GM23338 (cell line): ENCODE measurements around the gene BRD3. TPM values are rescaled to one million over a fixed set of nuclear protein-coding genes. Genes with fewer than 3 reads are reported as not detected.

Source experiments
- ATAC-seq: fragments of 200-7000 bp; cut with Tn5 transposase; 3 replicates; pipeline ENCODE4 v1.9.1; 2020
- DNase-seq: peaks from one replicate; pipeline ENCODE4 v3.0.0-alpha.2; 2015; ENCODE audit warnings: low spot score
- H2AFZ ChIP-seq: fragments of 200-600 bp; sonication (generic); 2 replicates; pipeline ENCODE4 v1.8.0; 2016; ENCODE audit warnings: antibody characterized with exemption, mild to moderate bottlenecking, moderate library complexity
- H3F3A ChIP-seq: fragments of 200-600 bp; sonication (generic); replicated peaks from 2 replicates; pipeline ENCODE4 v1.8.0; 2017; ENCODE audit warnings: antibody characterized with exemption, mixed run types, low read depth
- H3K27ac ChIP-seq: fragments of 200-600 bp; sonication (generic); 2 replicates; pipeline ENCODE4 v1.6.1; 2016; ENCODE audit warnings: low read depth
- H3K27me3 ChIP-seq: fragments of 200-600 bp; sonication (generic); 2 replicates; pipeline ENCODE4 v1.8.0; 2016; ENCODE audit warnings: mild to moderate bottlenecking, mixed run types, moderate library complexity; ENCODE audit not compliant: insufficient read depth
- H3K36me3 ChIP-seq: fragments of 200-600 bp; sonication (generic); 2 replicates; pipeline ENCODE4 v1.8.0; 2016; ENCODE audit warnings: mild to moderate bottlenecking; ENCODE audit not compliant: insufficient read depth
- H3K4me1 ChIP-seq: fragments of 200-600 bp; sonication (generic); 2 replicates; pipeline ENCODE4 v1.8.0; 2016; ENCODE audit warnings: mild to moderate bottlenecking, moderate library complexity; ENCODE audit not compliant: insufficient read depth
- H3K4me2 ChIP-seq: fragments of 200-600 bp; sonication (generic); 2 replicates; pipeline ENCODE4 v1.7.1; 2017; ENCODE audit warnings: mixed run types
- H3K4me3 ChIP-seq: fragments of 200-600 bp; sonication (generic); 2 replicates; pipeline ENCODE4 v1.6.1; 2016; ENCODE audit warnings: mixed run types
- H3K79me2 ChIP-seq: fragments of 200-600 bp; sonication (generic); replicated peaks from 2 replicates; pipeline ENCODE4 v1.8.0; 2017; ENCODE audit warnings: mild to moderate bottlenecking; ENCODE audit not compliant: insufficient read depth
- H3K9me2 ChIP-seq: fragments of 200-600 bp; sonication (generic); 2 replicates; pipeline ENCODE4 v1.8.0; 2017; ENCODE audit not compliant: insufficient read depth
- H4K20me1 ChIP-seq: fragments of 200-600 bp; sonication (generic); replicated peaks from 2 replicates; pipeline ENCODE4 v1.8.0; 2017; ENCODE audit warnings: mild to moderate bottlenecking; ENCODE audit not compliant: insufficient read depth
- H3K27ac Mint-ChIP-seq: 2 replicates; pipeline ENCODE4 v1.8.0; 2020; ENCODE audit warnings: inconsistent platforms, mild to moderate bottlenecking, moderate library complexity, mixed read lengths
- H3K27me3 Mint-ChIP-seq: 3 replicates; pipeline ENCODE4 v1.8.0; 2022; ENCODE audit warnings: low read depth, mild to moderate bottlenecking, moderate library complexity, mixed read lengths, inconsistent platforms; ENCODE audit not compliant: insufficient read depth, poor library complexity
- H3K36me3 Mint-ChIP-seq: 3 replicates; pipeline ENCODE4 v1.8.0; 2021; ENCODE audit warnings: low read depth, mild to moderate bottlenecking, inconsistent platforms, moderate library complexity, mixed read lengths
- H3K4me1 Mint-ChIP-seq: 3 replicates; pipeline ENCODE4 v1.8.0; 2020; ENCODE audit warnings: mild to moderate bottlenecking, inconsistent platforms, mixed read lengths
- H3K4me3 Mint-ChIP-seq: 3 replicates; pipeline ENCODE4 v1.8.0; 2021; ENCODE audit warnings: moderate library complexity, mild to moderate bottlenecking, inconsistent platforms, mixed read lengths
- H3K9me3 Mint-ChIP-seq: 3 replicates; pipeline ENCODE4 v1.8.0; 2020; ENCODE audit warnings: moderate library complexity, mild to moderate bottlenecking, inconsistent platforms, mixed read lengths
- CREB1 ChIP-seq: fragments of 250-450 bp; sonication (Bioruptor Pico); IDR thresholded peaks from 2 replicates; pipeline ENCODE4 v1.5.0; 2020; ENCODE audit warnings: low read depth, mild to moderate bottlenecking, moderate library complexity
- ETS1 ChIP-seq: IDR thresholded peaks from 2 replicates; pipeline ENCODE4 v1.6.1; 2016; ENCODE audit warnings: antibody characterized with exemption
- EZH2 ChIP-seq: fragments of 200-600 bp; sonication (generic); IDR thresholded peaks from one replicate; pipeline ENCODE4 v1.8.0; 2017; ENCODE audit warnings: antibody characterized with exemption, mild to moderate bottlenecking, low read depth; ENCODE audit not compliant: unreplicated experiment
- EZH2phosphoT487 ChIP-seq: fragments of 200-600 bp; sonication (generic); IDR thresholded peaks from one replicate; pipeline ENCODE4 v1.8.1; 2018; ENCODE audit warnings: antibody characterized with exemption; ENCODE audit not compliant: unreplicated experiment
- STAT1 ChIP-seq: IDR thresholded peaks from one replicate; pipeline ENCODE4 v1.6.1; 2016; ENCODE audit warnings: antibody characterized with exemption; ENCODE audit not compliant: unreplicated experiment
- polyA plus RNA-seq: library from polyadenylated mRNA; unstranded; fragments of >200 nt; fragmentation: Nextera tagmentation; extraction: Ambion mirVana; gene quantifications from 2 replicates; pipeline ENCODE4 v1.2.1, GENCODE V29; 2016
- total RNA-seq: library from RNA; depleted of rRNA; stranded (reverse); fragments of >200 nt; shearing (Covaris generic); gene quantifications from 2 replicates; pipeline ENCODE4 v1.2.3, GENCODE V29; 2014
- TF ChIP-seq, protein P1 (sequence below), 2 experiments: fragments of 200-600 bp in 1 of 2; sonication (generic) in 1 of 2; conservative IDR thresholded peaks; 2 replicates each; pipeline versions ENCODE4 v1.5.1 to v1.6.1; 2016 to 2017; ENCODE audit warnings: antibody characterized with exemption in 2 of 2, low read depth in 2 of 2, mild to moderate bottlenecking in 2 of 2, moderate library complexity in 1 of 2
- TF ChIP-seq, protein P2 (sequence below): fragments of 250-450 bp; sonication (Bioruptor Pico); IDR thresholded peaks from 2 replicates; pipeline ENCODE4 v1.5.0; 2020; ENCODE audit warnings: mild to moderate bottlenecking, moderate library complexity

The BRD3 gene
- total and polyA plus RNA-seq, 2 experiments from 2014 or later: 46.0 to 88.0 TPM

DNA sequence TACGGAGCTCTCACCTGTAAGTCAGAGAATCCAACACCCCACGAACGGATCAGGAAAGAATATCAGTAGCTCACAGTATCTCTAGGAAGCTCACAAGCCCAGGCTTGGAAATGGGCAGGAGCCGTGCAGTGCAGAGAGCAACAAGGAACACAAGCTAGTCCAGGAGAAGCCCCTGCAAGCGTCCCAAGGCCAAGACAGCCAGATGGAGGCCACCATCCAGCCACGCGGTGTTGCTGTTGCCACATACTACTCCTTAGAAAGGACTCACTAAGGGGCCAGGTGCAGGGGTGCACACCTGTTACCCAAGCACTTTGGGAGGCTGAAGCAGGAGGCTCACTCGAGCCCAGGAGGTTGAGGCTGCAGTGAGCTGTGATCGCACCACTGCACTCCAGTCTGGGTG lies 60.3 kb downstream of the BRD3 start:
- H3K79me2 ChIP-seq: no peaks in the 10 kb centered on the region
- H3K4me2 ChIP-seq: no peak overlapping the region
- H3K27me3 Mint-ChIP-seq: peaks cover 12% of the 10 kb centered on the region
- no peak overlapping the region for H3K27ac Mint-ChIP-seq
- TF ChIP-seq EZH2phosphoT487: no peak
- TF ChIP-seq STAT1: no peak
- TF ChIP-seq EZH2: no peak
- TF ChIP-seq, protein P1, sequence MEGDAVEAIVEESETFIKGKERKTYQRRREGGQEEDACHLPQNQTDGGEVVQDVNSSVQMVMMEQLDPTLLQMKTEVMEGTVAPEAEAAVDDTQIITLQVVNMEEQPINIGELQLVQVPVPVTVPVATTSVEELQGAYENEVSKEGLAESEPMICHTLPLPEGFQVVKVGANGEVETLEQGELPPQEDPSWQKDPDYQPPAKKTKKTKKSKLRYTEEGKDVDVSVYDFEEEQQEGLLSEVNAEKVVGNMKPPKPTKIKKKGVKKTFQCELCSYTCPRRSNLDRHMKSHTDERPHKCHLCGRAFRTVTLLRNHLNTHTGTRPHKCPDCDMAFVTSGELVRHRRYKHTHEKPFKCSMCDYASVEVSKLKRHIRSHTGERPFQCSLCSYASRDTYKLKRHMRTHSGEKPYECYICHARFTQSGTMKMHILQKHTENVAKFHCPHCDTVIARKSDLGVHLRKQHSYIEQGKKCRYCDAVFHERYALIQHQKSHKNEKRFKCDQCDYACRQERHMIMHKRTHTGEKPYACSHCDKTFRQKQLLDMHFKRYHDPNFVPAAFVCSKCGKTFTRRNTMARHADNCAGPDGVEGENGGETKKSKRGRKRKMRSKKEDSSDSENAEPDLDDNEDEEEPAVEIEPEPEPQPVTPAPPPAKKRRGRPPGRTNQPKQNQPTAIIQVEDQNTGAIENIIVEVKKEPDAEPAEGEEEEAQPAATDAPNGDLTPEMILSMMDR (conservative IDR thresholded peaks at IDR 0.05; ENCODE audit: low read depth in 2 of 2): no peak
- TF ChIP-seq CREB1 (CRISPR knock-in tag): no peak
- TF ChIP-seq ETS1: no peak
- TF ChIP-seq, protein P2, sequence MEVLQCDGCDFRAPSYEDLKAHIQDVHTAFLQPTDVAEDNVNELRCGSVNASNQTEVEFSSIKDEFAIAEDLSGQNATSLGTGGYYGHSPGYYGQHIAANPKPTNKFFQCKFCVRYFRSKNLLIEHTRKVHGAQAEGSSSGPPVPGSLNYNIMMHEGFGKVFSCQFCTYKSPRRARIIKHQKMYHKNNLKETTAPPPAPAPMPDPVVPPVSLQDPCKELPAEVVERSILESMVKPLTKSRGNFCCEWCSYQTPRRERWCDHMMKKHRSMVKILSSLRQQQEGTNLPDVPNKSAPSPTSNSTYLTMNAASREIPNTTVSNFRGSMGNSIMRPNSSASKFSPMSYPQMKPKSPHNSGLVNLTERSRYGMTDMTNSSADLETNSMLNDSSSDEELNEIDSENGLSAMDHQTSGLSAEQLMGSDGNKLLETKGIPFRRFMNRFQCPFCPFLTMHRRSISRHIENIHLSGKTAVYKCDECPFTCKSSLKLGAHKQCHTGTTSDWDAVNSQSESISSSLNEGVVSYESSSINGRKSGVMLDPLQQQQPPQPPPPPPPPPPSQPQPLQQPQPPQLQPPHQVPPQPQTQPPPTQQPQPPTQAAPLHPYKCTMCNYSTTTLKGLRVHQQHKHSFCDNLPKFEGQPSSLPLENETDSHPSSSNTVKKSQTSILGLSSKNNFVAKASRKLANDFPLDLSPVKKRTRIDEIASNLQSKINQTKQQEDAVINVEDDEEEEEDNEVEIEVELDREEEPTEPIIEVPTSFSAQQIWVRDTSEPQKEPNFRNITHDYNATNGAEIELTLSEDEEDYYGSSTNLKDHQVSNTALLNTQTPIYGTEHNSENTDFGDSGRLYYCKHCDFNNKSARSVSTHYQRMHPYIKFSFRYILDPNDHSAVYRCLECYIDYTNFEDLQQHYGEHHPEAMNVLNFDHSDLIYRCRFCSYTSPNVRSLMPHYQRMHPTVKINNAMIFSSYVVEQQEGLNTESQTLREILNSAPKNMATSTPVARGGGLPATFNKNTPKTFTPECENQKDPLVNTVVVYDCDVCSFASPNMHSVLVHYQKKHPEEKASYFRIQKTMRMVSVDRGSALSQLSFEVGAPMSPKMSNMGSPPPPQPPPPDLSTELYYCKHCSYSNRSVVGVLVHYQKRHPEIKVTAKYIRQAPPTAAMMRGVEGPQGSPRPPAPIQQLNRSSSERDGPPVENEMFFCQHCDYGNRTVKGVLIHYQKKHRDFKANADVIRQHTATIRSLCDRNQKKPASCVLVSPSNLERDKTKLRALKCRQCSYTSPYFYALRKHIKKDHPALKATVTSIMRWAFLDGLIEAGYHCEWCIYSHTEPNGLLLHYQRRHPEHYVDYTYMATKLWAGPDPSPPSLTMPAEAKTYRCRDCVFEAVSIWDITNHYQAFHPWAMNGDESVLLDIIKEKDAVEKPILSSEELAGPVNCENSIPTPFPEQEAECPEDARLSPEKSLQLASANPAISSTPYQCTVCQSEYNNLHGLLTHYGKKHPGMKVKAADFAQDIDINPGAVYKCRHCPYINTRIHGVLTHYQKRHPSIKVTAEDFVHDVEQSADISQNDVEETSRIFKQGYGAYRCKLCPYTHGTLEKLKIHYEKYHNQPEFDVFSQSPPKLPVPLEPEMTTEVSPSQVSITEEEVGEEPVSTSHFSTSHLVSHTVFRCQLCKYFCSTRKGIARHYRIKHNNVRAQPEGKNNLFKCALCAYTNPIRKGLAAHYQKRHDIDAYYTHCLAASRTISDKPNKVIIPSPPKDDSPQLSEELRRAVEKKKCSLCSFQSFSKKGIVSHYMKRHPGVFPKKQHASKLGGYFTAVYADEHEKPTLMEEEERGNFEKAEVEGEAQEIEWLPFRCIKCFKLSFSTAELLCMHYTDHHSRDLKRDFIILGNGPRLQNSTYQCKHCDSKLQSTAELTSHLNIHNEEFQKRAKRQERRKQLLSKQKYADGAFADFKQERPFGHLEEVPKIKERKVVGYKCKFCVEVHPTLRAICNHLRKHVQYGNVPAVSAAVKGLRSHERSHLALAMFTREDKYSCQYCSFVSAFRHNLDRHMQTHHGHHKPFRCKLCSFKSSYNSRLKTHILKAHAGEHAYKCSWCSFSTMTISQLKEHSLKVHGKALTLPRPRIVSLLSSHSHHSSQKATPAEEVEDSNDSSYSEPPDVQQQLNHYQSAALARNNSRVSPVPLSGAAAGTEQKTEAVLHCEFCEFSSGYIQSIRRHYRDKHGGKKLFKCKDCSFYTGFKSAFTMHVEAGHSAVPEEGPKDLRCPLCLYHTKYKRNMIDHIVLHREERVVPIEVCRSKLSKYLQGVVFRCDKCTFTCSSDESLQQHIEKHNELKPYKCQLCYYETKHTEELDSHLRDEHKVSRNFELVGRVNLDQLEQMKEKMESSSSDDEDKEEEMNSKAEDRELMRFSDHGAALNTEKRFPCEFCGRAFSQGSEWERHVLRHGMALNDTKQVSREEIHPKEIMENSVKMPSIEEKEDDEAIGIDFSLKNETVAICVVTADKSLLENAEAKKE: no peak
- no peak for DNase-seq
- no peaks in the 10 kb centered on the region for H3K9me2 ChIP-seq
- H3K36me3 Mint-ChIP-seq: peaks cover 13% of the 10 kb centered on the region
- H3K4me3 ChIP-seq: no peak overlapping the region
- no peak overlapping the region for H3K4me3 Mint-ChIP-seq
- H3K36me3 ChIP-seq: no peaks in the 10 kb centered on the region
- H3K4me1 Mint-ChIP-seq: no peaks in the 10 kb centered on the region
- H3K4me1 ChIP-seq: no peaks in the 10 kb centered on the region
- ATAC-seq: no peak
- H3F3A ChIP-seq: no peaks in the 10 kb centered on the region
- H3K9me3 Mint-ChIP-seq: peaks cover 23% of the 10 kb centered on the region
- H3K27ac ChIP-seq: no peak overlapping the region
- H3K27me3 ChIP-seq: no peaks in the 10 kb centered on the region
- H4K20me1 ChIP-seq: no peaks in the 10 kb centered on the region
- no peak overlapping the region for H2AFZ ChIP-seq
